Stimulated activated naive CD8-positive, alpha-beta T cell treated with anti-CD3 and anti-CD28 coated beads, Interleukin-15, amount 100 ng/mL, for 72 hours (primary cell): ENCODE data around the gene GPR85.
A peak's percentile ranks its signal among the peaks of the same experiment; 100 is the strongest.
"Not testable (repeated sequence)": the region's sequence is repeated elsewhere in the genome, so short reads cannot be mapped to it uniquely, and the experiment has no call there.

ENCODE experiments used
- ATAC-seq: fragments of 150-1000 bp; cut with Tn5 transposase; 2 replicates; pipeline ENCODE4 v1.10.0; 2021; ENCODE audit warnings: mild to moderate bottlenecking, moderate library complexity
- DNase-seq, 2 donors: peaks; one replicate each; pipeline ENCODE4 v3.0.0; 2021 to 2022
- H3K27ac Mint-ChIP-seq, 2 donors: one replicate each; pipeline ENCODE4 v1.8.0; 2022; ENCODE audit warnings: mild to moderate bottlenecking in 2 of 2, mixed read lengths in 2 of 2, moderate library complexity in 2 of 2
- H3K27me3 Mint-ChIP-seq: one replicate; pipeline ENCODE4 v1.8.0; 2022; ENCODE audit warnings: mixed read lengths
- H3K4me1 Mint-ChIP-seq: one replicate; pipeline ENCODE4 v1.8.0; 2022; ENCODE audit warnings: mild to moderate bottlenecking, mixed read lengths
- H3K4me3 Mint-ChIP-seq, 2 donors: one replicate each; pipeline ENCODE4 v1.8.0; 2022; ENCODE audit warnings: mild to moderate bottlenecking in 2 of 2, mixed read lengths in 2 of 2, moderate library complexity in 1 of 2
- H3K9me3 Mint-ChIP-seq, 2 donors: one replicate each; pipeline ENCODE4 v1.8.0; 2022; ENCODE audit warnings: mixed read lengths in 2 of 2

Gene GPR85

GRCh38 chr7:113086431-113086888, at the start of gene GPR85:
Gene GPR85, minus strand, starts transcription at chr7:113086827. Its CDS starts 2,106 bp downstream, at chr7:113084721.
- peak; percentile 36 to 38 for DNase-seq
- no peaks in the 10 kb centered on the region for H3K9me3 Mint-ChIP-seq
- peaks cover 6% of the 10 kb centered on the region for H3K4me1 Mint-ChIP-seq
- peak within 1 kb of the TSS; percentile 65 to 72 for H3K4me3 Mint-ChIP-seq
- H3K27ac Mint-ChIP-seq = no peak within 1 kb of the TSS
- peaks cover 56% of the 10 kb centered on the region for H3K27me3 Mint-ChIP-seq
- ATAC-seq = peak; percentile 85

DNA sequence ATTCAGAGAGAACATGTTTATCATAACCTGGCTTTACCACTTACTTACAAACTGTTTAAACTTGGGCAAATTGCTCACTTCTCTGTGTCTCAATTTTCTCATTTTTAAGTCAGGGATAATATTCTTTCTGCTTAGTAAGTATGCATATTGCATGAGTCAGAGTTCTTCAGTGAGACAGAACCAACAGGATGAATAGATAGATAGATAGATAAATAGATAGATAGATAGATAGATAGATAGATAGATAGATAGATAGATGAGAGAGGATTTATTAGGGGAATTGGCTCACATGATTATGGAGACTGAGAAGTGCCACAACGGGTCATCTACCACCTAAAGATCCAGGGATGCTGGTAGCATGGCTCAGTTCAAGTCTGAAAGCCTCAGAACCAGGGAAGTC, 47.4 kb upstream of the GPR85 start:
- H3K27ac Mint-ChIP-seq = no peak overlapping the region
- H3K4me3 Mint-ChIP-seq = no peak overlapping the region
- H3K27me3 Mint-ChIP-seq = peaks cover 21% of the 10 kb centered on the region
- no peaks in the 10 kb centered on the region for H3K4me1 Mint-ChIP-seq
- ATAC-seq (no peak), DNase-seq (no peak)
- H3K9me3 Mint-ChIP-seq = no peaks in the 10 kb centered on the region

DNA sequence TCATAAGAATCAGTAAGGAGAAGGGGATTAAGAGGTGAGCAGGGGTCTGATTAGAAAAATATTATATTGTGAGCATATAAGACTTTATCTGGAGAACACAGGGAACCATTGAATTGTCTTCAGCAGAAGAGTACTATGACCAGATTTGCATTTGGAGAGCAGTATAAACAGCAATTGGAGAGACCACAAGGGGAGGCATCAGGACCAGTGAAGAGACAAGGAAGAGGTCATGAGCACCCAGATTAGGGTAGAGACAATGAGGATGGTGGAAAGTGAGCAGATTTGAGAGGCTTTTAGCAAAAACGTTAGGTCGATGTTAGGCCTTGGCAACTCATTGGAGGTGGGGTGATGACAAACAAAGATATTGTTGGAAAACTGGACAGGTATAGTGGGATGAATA, 44.7 kb upstream of the GPR85 start:
- no peak for DNase-seq
- peaks cover 21% of the 10 kb centered on the region for H3K27me3 Mint-ChIP-seq
- no peak for ATAC-seq
- no peaks in the 10 kb centered on the region for H3K9me3 Mint-ChIP-seq
- H3K4me1 Mint-ChIP-seq = no peaks in the 10 kb centered on the region
- no peak overlapping the region for H3K4me3 Mint-ChIP-seq
- no peak overlapping the region for H3K27ac Mint-ChIP-seq

- H3K4me3 Mint-ChIP-seq = no peak overlapping the region
- peaks cover under 1% of the 10 kb centered on the region for H3K4me1 Mint-ChIP-seq
- H3K27me3 Mint-ChIP-seq = peaks cover 4% of the 10 kb centered on the region
- ATAC-seq (no peak), DNase-seq (no peak)
- no peak overlapping the region for H3K27ac Mint-ChIP-seq
- no peaks in the 10 kb centered on the region for H3K9me3 Mint-ChIP-seq
These were observed 41.4 kb upstream of the GPR85 start for GRCh38 chr7:113128031-113128430.

DNA sequence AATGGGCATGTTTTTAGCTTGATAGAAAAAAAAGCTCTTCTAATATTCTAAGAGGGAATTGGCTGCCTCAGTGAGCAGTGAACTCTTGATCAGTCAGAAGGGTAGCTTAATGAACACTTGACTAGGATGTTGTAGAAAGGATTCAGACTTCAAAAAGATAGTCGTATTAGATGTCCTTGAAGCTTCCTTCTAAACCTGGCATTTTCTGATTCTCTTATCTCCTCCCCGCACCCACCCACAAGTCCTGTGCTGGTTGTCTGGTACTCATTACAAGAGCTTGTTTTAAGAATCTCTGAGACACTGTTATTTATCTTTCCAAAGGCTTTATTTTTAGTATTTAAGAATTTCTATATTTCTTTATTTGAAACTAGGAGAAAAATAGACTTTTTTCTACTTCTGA, 39.1 kb upstream of the GPR85 start:
- Mint-ChIP-seq H3K4me3 (no peak overlapping the region), H3K4me1 (peaks cover 11% of the 10 kb centered on the region), H3K9me3 (no peaks in the 10 kb centered on the region), H3K27me3 (no peaks in the 10 kb centered on the region), H3K27ac (no peak overlapping the region)
- ATAC-seq (no peak), DNase-seq (no peak)

DNA sequence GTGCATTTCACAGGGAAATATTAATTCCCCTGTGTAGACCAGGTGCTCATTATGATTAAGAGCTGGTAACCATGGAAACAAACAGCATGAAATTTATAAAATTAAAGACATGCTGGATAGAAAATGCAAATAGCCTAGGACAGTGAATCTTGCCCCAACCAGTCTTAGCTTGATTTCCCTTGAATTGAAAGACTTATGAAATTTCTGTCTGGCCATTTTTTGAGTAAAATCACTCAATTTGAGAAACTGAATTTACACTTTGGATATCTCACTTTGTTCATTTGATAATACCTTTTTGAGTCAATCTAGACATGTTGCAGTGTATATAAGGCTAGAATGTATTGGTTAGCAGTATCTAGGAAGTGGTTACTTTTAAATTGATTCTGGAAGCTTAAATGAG, 36.1 kb upstream of the GPR85 start:
- Mint-ChIP-seq H3K9me3 (no peaks in the 10 kb centered on the region), H3K4me1 (peaks cover 22% of the 10 kb centered on the region), H3K27me3 (no peaks in the 10 kb centered on the region), H3K4me3 (no peak overlapping the region), H3K27ac (peak overlapping the region in 1 of 2 donors; percentile 91)
- no peak for DNase-seq
- ATAC-seq = peak; percentile 84

GRCh38 chr7:113120647-113121046, 34.0 kb upstream of the GPR85 start:
- Mint-ChIP-seq H3K9me3 (no peaks in the 10 kb centered on the region), H3K27me3 (no peaks in the 10 kb centered on the region), H3K4me3 (peak overlapping the region in 1 of 2 donors; percentile 38), H3K27ac (no peak overlapping the region), H3K4me1 (peaks cover 29% of the 10 kb centered on the region)
- DNase-seq = no peak
- no peak for ATAC-seq

DNA sequence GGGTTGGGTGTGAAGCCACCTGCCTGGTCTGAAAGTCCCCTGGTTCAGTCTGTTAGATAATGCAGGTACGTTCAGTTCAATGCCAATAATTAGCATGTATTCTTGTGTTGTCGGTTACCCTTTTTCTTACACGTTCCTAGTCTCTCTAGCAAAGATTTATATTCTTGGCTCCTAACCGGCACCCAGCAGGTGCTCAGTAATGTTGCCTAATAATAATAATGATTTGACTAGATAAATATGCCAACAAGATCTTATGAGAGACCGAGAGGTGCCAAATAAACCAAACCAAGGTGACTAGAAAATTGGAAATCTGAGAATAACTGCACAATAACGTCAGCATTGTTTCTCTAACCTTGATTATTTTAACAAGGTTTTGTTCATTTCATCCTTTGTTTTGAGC, 32.8 kb upstream of the GPR85 start:
- ATAC-seq (no peak), DNase-seq (no peak)
- H3K4me1 Mint-ChIP-seq = peaks cover 31% of the 10 kb centered on the region
- no peaks in the 10 kb centered on the region for H3K9me3 Mint-ChIP-seq
- H3K27ac Mint-ChIP-seq = no peak overlapping the region
- H3K4me3 Mint-ChIP-seq = peak overlapping the region in 1 of 2 donors; percentile 96
- no peaks in the 10 kb centered on the region for H3K27me3 Mint-ChIP-seq

- Mint-ChIP-seq H3K27ac (peak within 1 kb of the TSS; percentile 95), H3K4me1 (peaks cover 37% of the 10 kb centered on the region), H3K9me3 (no peaks in the 10 kb centered on the region), H3K27me3 (no peaks in the 10 kb centered on the region), H3K4me3 (peak within 1 kb of the TSS; percentile 93 to 96)
- peak; percentile 94 for ATAC-seq
- peak; percentile 76 to 85 for DNase-seq
These were observed 31.7 kb upstream of the GPR85 start, which contains the start of gene SMIM30 for GRCh38 chr7:113118074-113118959. Gene SMIM30, minus strand, starts transcription at chr7:113118554. Its CDS starts 976 bp downstream, at chr7:113117578.

GRCh38 chr7:113117374-113117774, 30.7 kb upstream of the GPR85 start:
- not testable (repeated sequence) for H3K9me3 Mint-ChIP-seq
- peak overlapping the region; percentile 93 to 96 for H3K4me3 Mint-ChIP-seq
- peak in 1 of 2 donors; percentile 21 for DNase-seq

GRCh38 chr7:113113912-113114311, 27.3 kb upstream of the GPR85 start:
- no peaks in the 10 kb centered on the region for H3K27me3 Mint-ChIP-seq
- peaks cover 17% of the 10 kb centered on the region for H3K4me1 Mint-ChIP-seq
- H3K9me3 Mint-ChIP-seq = no peaks in the 10 kb centered on the region
- ATAC-seq (no peak), DNase-seq (peak in 1 of 2 donors; percentile 10)
- H3K27ac Mint-ChIP-seq = no peak overlapping the region
- H3K4me3 Mint-ChIP-seq = no peak overlapping the region

More at GRCh38 chr7:113117374-113117774, 30.7 kb upstream of the GPR85 start:
- H3K27me3 Mint-ChIP-seq, ATAC-seq: not testable (repeated sequence)
- Mint-ChIP-seq H3K27ac (peak overlapping the region in 1 of 2 donors; percentile 72), H3K4me1 (peaks cover 32% of the 10 kb centered on the region)

DNA sequence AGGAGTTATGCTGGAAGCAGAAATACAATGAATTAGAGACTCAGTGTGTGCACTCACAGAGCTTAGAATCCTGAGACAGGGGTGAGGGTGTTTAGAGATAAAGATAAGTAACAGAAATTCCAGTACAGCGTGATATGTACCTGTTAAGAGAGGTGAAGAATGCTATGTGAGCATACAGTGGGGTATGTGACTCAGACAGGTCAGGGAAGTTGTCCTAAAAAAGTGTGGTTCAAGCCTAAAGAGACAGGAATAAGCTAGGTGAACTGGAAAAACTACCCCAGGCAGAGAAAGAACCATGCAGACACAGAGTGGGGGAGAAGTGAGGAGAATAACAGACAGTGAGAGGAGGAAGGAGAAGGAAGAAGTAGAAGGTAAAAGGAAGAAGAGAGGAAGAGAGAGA, 23.1 kb upstream of the GPR85 start:
- Mint-ChIP-seq H3K4me1 (peaks cover 8% of the 10 kb centered on the region), H3K4me3 (no peak overlapping the region), H3K9me3 (no peaks in the 10 kb centered on the region), H3K27ac (peak overlapping the region in 1 of 2 donors; percentile 19), H3K27me3 (no peaks in the 10 kb centered on the region)
- ATAC-seq (no peak), DNase-seq (no peak)

- Mint-ChIP-seq H3K27me3 (peaks cover 25% of the 10 kb centered on the region), H3K4me1 (no peaks in the 10 kb centered on the region), H3K9me3 (no peaks in the 10 kb centered on the region), H3K4me3 (no peak overlapping the region), H3K27ac (no peak overlapping the region)
- ATAC-seq (no peak), DNase-seq (no peak)
These were observed 13.5 kb upstream of the GPR85 start for GRCh38 chr7:113100121-113100603.

DNA sequence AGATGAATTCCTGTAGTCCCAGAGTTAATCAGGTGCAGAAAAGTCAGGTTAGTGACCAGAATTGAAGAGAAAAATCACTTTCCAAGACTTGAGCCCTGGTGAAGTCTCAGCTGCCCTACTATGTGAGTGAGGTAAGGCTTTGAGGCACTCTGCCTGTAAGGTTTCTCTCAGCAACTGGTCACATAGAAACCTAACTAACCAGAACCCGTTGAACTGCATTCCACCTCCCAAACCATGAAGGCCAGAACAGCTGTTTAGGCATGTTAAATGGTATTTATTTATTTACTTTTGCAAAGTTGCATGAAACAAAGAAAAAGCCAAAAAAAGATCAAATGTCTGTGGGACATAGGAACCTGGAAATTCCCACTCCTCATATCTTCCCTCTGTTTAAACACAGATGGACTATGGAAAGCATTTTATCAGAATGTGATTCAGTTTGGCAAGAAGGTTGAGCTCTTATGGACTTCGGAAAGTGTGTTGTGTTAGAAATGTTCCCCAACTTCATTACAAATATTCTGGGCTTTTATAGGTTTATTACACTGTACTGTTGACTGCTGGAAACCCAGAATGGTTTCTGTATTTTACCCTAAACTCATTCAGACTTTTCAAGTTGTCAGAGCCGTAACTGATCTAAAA, 12.8 kb upstream of the GPR85 start:
- Mint-ChIP-seq H3K9me3 (no peaks in the 10 kb centered on the region), H3K27me3 (peaks cover 29% of the 10 kb centered on the region), H3K4me3 (no peak overlapping the region), H3K4me1 (no peaks in the 10 kb centered on the region), H3K27ac (no peak overlapping the region)
- no peak for ATAC-seq
- DNase-seq = no peak

DNA sequence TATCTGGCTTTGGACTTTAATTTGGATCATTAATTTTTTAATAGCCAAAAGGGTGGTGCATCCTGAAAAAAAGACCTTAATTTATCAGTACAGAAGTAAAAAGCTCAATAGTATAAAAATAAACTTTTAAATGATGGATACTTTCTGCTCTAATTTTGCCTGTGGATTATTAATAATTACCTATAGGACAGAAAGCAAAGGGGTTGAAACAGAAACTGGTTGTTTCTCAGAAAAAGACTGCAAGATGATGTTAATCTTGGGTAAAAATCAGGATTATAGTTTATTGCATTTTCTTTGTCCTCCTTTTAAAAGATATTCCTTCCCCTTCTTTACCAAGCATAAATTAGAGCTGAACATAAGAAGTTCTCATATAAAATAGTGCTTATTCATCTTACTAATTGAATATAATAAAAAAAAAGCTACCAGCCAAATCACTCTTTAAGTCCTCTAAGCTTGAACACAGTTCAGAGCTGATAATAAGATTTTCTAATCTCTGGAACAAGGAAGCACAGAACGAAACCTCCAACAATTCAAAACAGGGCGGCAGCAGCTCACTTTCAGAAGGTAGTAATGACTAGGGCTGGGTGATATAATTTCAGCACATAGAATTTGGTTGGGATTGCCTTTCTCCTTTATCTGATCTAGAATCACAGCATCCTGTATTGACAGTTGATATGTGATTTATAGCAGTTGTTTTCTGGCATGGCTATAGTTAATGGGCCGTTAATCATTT, 8.1 kb upstream of the GPR85 start:
- ATAC-seq (no peak), DNase-seq (no peak)
- Mint-ChIP-seq H3K27ac (no peak overlapping the region), H3K4me3 (no peak overlapping the region), H3K9me3 (no peaks in the 10 kb centered on the region), H3K27me3 (peaks cover 37% of the 10 kb centered on the region), H3K4me1 (no peaks in the 10 kb centered on the region)
